NCI-H1417 (cell line): ENCODE data around the gene FHIP1B.

Experiments
- DNase-seq, 3 experiments: peaks; one replicate each; lab custom pipeline; 2025; lab: John Stamatoyannopoulos, UW

FHIP1B gene

GRCh38 chr11:6238902-6239301 is 4.5 kb upstream of the FHIP1B start, which contains the start of gene CNGA4:
Gene CNGA4, plus strand, starts transcription at chr11:6239089. Its CDS starts 118 bp downstream, at chr11:6239207.
- DNase-seq, result peak in 2 of 3 experiments; percentile 19 to 36

GRCh38 chr11:6237761-6238302 is 3.4 kb upstream of the FHIP1B start:
- DNase-seq, result peak in 1 of 3 experiments; percentile 27

- no peak for DNase-seq
These were observed 2.8 kb upstream of the FHIP1B start for GRCh38 chr11:6237266-6237665.

- no peak for DNase-seq
These were observed 451 bp downstream of the FHIP1B start for GRCh38 chr11:6233984-6234386.

GRCh38 chr11:6232899-6233298 is 1.5 kb downstream of the FHIP1B start:
- peak in 1 of 3 experiments; percentile 1 for DNase-seq

- no peak for DNase-seq
These were observed 4.5 kb downstream of the FHIP1B start for GRCh38 chr11:6229911-6230310.

- DNase-seq, result no peak
These were observed 5.9 kb downstream of the FHIP1B start for GRCh38 chr11:6228520-6228919.

- DNase-seq, result no peak
These were observed 8.5 kb downstream of the FHIP1B start for GRCh38 chr11:6225896-6226295.

GRCh38 chr11:6225024-6225423 is 9.4 kb downstream of the FHIP1B start:
- no peak for DNase-seq

GRCh38 chr11:6224421-6224820 is 10.0 kb downstream of the FHIP1B start:
- DNase-seq, result no peak

- no peak for DNase-seq
These were observed 10.6 kb downstream of the FHIP1B start for GRCh38 chr11:6223854-6224253.

GRCh38 chr11:6219359-6219758 is 15.1 kb downstream of the FHIP1B start:
- DNase-seq, result no peak

GRCh38 chr11:6217722-6218121 is 16.7 kb downstream of the FHIP1B start:
- no peak for DNase-seq

GRCh38 chr11:6216501-6216900 is 17.9 kb downstream of the FHIP1B start:
- DNase-seq, result no peak

GRCh38 chr11:6214530-6214929 is 19.9 kb downstream of the FHIP1B start:
- no peak for DNase-seq

GRCh38 chr11:6210274-6210955 is 24.0 kb downstream of the FHIP1B start:
- no peak for DNase-seq

- no peak for DNase-seq
These were observed 24.6 kb downstream of the FHIP1B start for GRCh38 chr11:6209801-6210200.

- DNase-seq, result no peak
These were observed 27.8 kb downstream of the FHIP1B start for GRCh38 chr11:6206456-6207180.

- no peak for DNase-seq
These were observed 29.1 kb downstream of the FHIP1B start, which contains the start of gene C11orf42 for GRCh38 chr11:6205366-6205765. Gene C11orf42, plus strand, starts transcription at chr11:6205557. Its CDS starts 59 bp downstream, at chr11:6205616.

- no peak for DNase-seq
These were observed 29.7 kb downstream of the FHIP1B start for GRCh38 chr11:6204706-6205105.

- no peak for DNase-seq
These were observed 31.1 kb downstream of the FHIP1B start for GRCh38 chr11:6203327-6203726.

- no peak for DNase-seq
These were observed 32.4 kb downstream of the FHIP1B start for GRCh38 chr11:6202041-6202440.

GRCh38 chr11:6201481-6201880 is 33.0 kb downstream of the FHIP1B start:
- no peak for DNase-seq
